Stomach (tissue), 9 donors: ENCODE results near the gene GLRX5. TPM values are rescaled to one million over a fixed set of nuclear protein-coding genes. Genes with fewer than 3 reads are reported as not detected.

Experiments
- DNase-seq, 2 donors: peaks; one replicate each; pipeline versions ENCODE4 v3.0.0 to v3.0.0-alpha.2; 2013 to 2019
- H3K27ac ChIP-seq, 5 donors: fragments of 200-600 bp in 4 of 5; sonication (generic) in 4 of 5; one replicate each; pipeline ENCODE4 v1.5.1; 2013 to 2019; ENCODE audit warnings: mild to moderate bottlenecking in 1 of 5, moderate library complexity in 1 of 5
- H3K27me3 ChIP-seq, 3 donors: fragments of 200-600 bp; sonication (generic); one replicate each; pipeline ENCODE4 v1.5.1; 2017 to 2019; ENCODE audit warnings: mixed run types in 1 of 3
- H3K36me3 ChIP-seq, 4 donors: fragments of 200-600 bp; sonication (generic); 1 replicate in 3 of 4; 2 replicates in 1 of 4; pipeline ENCODE4 v1.5.1; 2016 to 2019
- H3K4me1 ChIP-seq, 4 donors: fragments of 200-600 bp; sonication (generic); one replicate each; pipeline ENCODE4 v1.5.1; 2016 to 2019
- H3K4me3 ChIP-seq, 4 donors: fragments of 200-600 bp; sonication (generic) in 3 of 4; one replicate each; pipeline ENCODE4 v1.5.1; 2016 to 2019; ENCODE audit warnings: mild to moderate bottlenecking in 1 of 4
- H3K9me3 ChIP-seq, 4 donors: fragments of 200-600 bp; sonication (generic); one replicate each; pipeline ENCODE4 v1.5.1; 2016 to 2019
- CTCF ChIP-seq, 7 experiments: fragments of 450-650 bp in 4 of 7; fragments of 200-600 bp in 3 of 7; sonication (generic) in 3 of 7; IDR thresholded peaks; one replicate each; pipeline ENCODE4 v1.5.1; 2016 to 2019; ENCODE audit warnings: antibody characterized with exemption in 7 of 7, control low read depth in 2 of 7, mild to moderate bottlenecking in 1 of 7
- EP300 ChIP-seq: sonication (generic); formaldehyde crosslinking; IDR thresholded peaks from one replicate; pipeline ENCODE4 v1.6.1; 2017; ENCODE audit warnings: antibody characterized with exemption
- POLR2A ChIP-seq, 4 donors: fragments of 450-650 bp; IDR thresholded peaks; one replicate each; pipeline ENCODE4 v1.6.1; 2016; ENCODE audit warnings: antibody characterized with exemption in 4 of 4, control low read depth in 2 of 4, mild to moderate bottlenecking in 1 of 4, moderate library complexity in 1 of 4
- POLR2AphosphoS5 ChIP-seq, 3 donors: sonication (generic); formaldehyde crosslinking; IDR thresholded peaks; one replicate each; pipeline ENCODE4 v1.6.1; 2016; ENCODE audit warnings: antibody characterized with exemption in 3 of 3
- WGBS, 5 donors: extraction: QIAGEN DNeasy Blood & Tissue Kit in 3 of 5; methylation state at CpG; one replicate each; pipeline versions ENCODE4 v1.1.5 to v1.1.7; 2013 to 2018; 5-methylcytosine and 5-hydroxymethylcytosine counted together
- intact Hi-C: fragments of 100-400 bp; cut with DNase I; formaldehyde crosslinking; loops from one replicate; pipeline ENCODE4 v1.15.1; 2023; ENCODE audit warnings: low total_unique reads
- polyA plus RNA-seq, 3 donors: library from polyadenylated mRNA; stranded (reverse); fragments of 200-250 nt; gene quantifications; one replicate each; pipeline ENCODE4 v1.2.3, GENCODE V29; 2013
- total RNA-seq, 5 donors: library from RNA; depleted of rRNA; stranded (reverse); fragments of >200 nt; gene quantifications; one replicate each; pipeline versions ENCODE4 v1.1.0 to v1.2.3, GENCODE V29; 2014 to 2016
- donor health status: healthy with polysubstance abuse.
- donor health status: Bipolar disorder and iron deficiency.
- donor health status: healthy.

The GLRX5 gene
- total and polyA plus RNA-seq, 8 donors: 29.5 to 316 (median 40.5) TPM

DNA sequence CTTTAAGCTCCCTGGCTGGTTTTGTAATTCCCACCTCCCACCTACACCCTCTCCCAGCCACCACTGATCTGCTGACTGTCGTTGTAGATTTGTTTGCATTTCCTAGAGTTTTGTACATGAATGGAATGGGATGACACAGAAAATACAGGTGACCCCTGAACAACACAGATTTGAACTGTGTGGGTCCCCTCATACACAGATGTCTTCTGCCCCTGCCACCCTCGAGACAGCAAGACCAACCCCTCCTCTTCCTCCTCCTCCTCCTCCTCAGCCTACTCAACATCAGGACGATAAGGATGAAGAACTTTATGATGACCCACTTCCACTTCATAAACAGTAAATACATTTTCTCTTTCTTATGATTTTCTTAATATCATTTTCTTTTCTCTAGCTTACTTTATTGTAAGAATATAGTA lies 47.2 kb upstream of the GLRX5 start:
- TF ChIP-seq POLR2AphosphoS5 (IDR thresholded peaks at IDR 0.05): no peak
- intact Hi-C loops: no loop called here
- no peak for DNase-seq
- H3K4me1 ChIP-seq: peaks cover 19 to 54% (median 41%) of the 10 kb centered on the region in 4 donors
- H3K36me3 ChIP-seq: no peaks in the 10 kb centered on the region
- H3K9me3 ChIP-seq: no peaks in the 10 kb centered on the region
- 61 to 73% (median 66%) methylated on average over 3 of the region's 3 CpGs for WGBS, 5 donors
- no peak overlapping the region for H3K4me3 ChIP-seq
- no peaks in the 10 kb centered on the region for H3K27me3 ChIP-seq
- H3K27ac ChIP-seq: no peak overlapping the region

- H3K36me3 ChIP-seq: no peaks in the 10 kb centered on the region
- H3K4me1 ChIP-seq: peaks cover 16 to 52% (median 31%) of the 10 kb centered on the region in 4 donors
- no peaks in the 10 kb centered on the region for H3K9me3 ChIP-seq
- H3K4me3 ChIP-seq: no peak overlapping the region
- TF ChIP-seq EP300: no peak
- TF ChIP-seq POLR2AphosphoS5 (IDR thresholded peaks at IDR 0.05): no peak
- TF ChIP-seq CTCF (IDR thresholded peaks at IDR 0.05): no peak
- intact Hi-C loops: no loop called here
- 68 to 84% (median 74%) methylated on average over 5 to 6 of the region's 6 CpGs for WGBS, 5 donors
- H3K27ac ChIP-seq: peak overlapping the region in 3 of 5 donors; percentile 36 to 58 (median 39)
- DNase-seq: no peak
- H3K27me3 ChIP-seq: no peaks in the 10 kb centered on the region
These were observed 46.3 kb upstream of the GLRX5 start for GRCh38 chr14:95488376-95489213.

DNA sequence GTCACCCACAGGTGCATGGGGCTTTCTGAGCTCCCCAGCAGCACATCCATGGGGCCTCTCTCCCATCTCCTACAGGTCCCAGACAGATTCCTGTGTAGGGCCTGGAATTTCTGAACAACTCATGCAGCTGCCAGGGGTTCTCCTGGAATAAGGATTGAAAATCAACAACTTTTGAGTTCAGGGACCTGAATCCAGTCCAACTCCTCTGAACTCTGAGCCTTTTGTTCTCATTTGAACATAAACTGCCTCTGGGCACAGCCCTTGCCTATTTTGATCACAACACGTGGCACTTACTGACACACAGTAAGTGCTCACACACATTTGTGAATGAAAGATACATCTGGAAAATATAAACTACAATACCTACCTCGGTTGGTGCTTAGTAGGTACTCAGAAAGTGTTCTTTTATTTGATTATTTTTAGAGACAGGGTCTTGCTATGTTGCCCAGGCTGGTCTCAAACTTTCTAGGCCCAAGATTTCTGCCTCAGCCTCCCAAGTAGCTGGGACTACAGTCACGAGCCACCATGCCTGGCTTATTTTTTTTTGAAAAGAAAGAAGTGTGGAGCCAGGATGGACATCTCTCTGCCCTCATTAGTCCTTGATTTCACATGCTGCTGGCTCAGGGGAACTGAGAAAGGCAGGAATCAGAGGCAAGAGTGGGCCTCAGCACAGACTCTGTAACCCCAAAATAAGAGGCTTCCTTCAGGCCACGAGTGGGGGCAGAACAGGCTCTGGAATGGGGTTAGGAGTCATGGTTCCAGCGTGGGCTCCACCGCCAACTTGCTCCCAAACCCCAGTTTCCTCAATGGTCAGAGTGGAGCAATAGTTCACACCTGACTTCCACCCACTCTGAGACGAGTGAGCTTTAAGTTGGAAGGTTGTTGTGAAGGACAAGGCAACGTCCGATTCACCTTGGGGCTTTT lies 45.4 kb upstream of the GLRX5 start:
- Histone ChIP-seq H3K9me3 (no peaks in the 10 kb centered on the region), H3K36me3 (no peaks in the 10 kb centered on the region), H3K27ac (peak overlapping the region in 3 of 5 donors; percentile 36 to 58 (median 39)), H3K4me1 (peaks cover 7 to 44% (median 23%) of the 10 kb centered on the region in 4 donors), H3K27me3 (no peaks in the 10 kb centered on the region), H3K4me3 (no peak overlapping the region)
- intact Hi-C loops: no loop called here
- WGBS, 5 donors: 74 to 85% (median 80%) methylated on average over 9 of the region's 9 CpGs
- TF ChIP-seq EP300 (no peak), POLR2AphosphoS5 (IDR thresholded peaks at IDR 0.05) (no peak), CTCF (IDR thresholded peaks at IDR 0.05) (no peak), POLR2A (IDR thresholded peaks at IDR 0.05) (no peak)
- no peak for DNase-seq

GRCh38 chr14:95490138-95490509 lies 44.7 kb upstream of the GLRX5 start:
- Histone ChIP-seq H3K36me3 (no peaks in the 10 kb centered on the region), H3K27me3 (no peaks in the 10 kb centered on the region), H3K27ac (no peak overlapping the region), H3K9me3 (no peaks in the 10 kb centered on the region), H3K4me1 (peaks cover 7 to 44% (median 23%) of the 10 kb centered on the region in 4 donors), H3K4me3 (no peak overlapping the region)
- WGBS, 5 donors: 76 to 93% (median 93%) methylated on average over 5 of the region's 5 CpGs
- intact Hi-C loops: no loop called here
- DNase-seq: no peak
- TF ChIP-seq POLR2A (IDR thresholded peaks at IDR 0.05) (no peak), CTCF (IDR thresholded peaks at IDR 0.05) (no peak), POLR2AphosphoS5 (IDR thresholded peaks at IDR 0.05) (no peak), EP300 (no peak)
